ENCODE measurements around the gene SRSF5.
"Not testable (repeated sequence)": the region's sequence is repeated elsewhere in the genome, so short reads cannot be mapped to it uniquely, and the experiment has no call there.

SRSF5 gene

DNA sequence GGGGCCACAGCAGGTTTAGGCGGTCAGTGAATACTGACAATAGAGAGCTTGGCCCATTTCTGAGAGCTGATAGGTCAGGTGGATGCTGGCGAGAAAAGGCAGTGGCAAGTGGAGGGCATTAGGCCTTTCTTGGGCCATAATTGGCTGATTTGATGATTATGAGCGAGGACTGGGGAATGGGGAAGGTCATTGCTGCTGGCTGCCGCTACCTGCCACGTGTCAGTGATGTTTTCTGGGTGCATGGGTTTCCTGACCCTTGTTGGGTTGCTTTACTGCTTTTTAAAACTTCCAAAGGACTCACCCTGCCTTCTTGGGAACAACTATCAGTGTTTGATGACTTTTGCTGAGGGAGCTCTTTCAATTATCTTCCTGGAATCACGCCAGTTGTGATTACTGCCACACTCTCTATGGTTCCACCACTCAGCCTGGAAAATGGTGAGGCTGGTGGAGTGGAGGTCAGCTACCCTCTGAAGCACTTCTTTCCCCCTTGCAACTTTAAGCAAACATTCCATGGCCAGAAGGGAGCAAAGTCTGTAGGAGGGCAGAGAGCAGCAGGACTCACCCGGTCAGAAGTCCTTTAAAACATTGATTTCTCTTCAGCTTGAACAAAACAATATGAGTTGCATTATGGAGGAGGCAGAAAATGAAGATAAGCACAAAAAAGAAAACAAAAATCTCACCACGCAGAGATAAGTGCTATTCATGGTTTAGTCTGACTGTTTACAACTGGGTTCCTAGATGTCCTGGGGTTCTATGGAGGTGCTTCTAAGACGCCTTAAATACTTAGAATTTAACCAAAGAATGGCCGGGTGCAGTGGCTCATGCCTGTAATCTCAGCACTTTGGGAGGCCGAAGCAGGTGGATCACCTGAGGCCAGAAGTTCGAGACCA is 42.2 kb downstream of the SRSF5 start:
- H3K36me3 ChIP-seq (ENCODE audit: control insufficient read depth, insufficient read depth, low read length) = no peaks in the 10 kb centered on the region
- no peak overlapping the region for H3K9ac ChIP-seq (ENCODE audit: low read length)
- no peaks in the 10 kb centered on the region for H3K27me3 ChIP-seq (ENCODE audit: control insufficient read depth, insufficient read depth, low read length)
- no peak overlapping the region for H3K4me3 ChIP-seq (ENCODE audit: low read depth, low read length)
- H3K27ac ChIP-seq (ENCODE audit: low read depth, low read length) = no peak overlapping the region
- no peaks in the 10 kb centered on the region for H3K4me1 ChIP-seq (ENCODE audit: control insufficient read depth, insufficient read depth, low read length)
- H3K9me3 ChIP-seq (ENCODE audit: control insufficient read depth, insufficient read depth, low read depth, low read length) = no peaks in the 10 kb centered on the region

GRCh38 chr14:69811227-69811867 is 44.4 kb downstream of the SRSF5 start:
- Histone ChIP-seq H3K9ac (ENCODE audit: low read length) (no peak overlapping the region), H3K36me3 (ENCODE audit: control insufficient read depth, insufficient read depth, low read length) (no peaks in the 10 kb centered on the region), H3K27me3 (ENCODE audit: control insufficient read depth, insufficient read depth, low read length) (no peaks in the 10 kb centered on the region), H3K9me3 (ENCODE audit: control insufficient read depth, insufficient read depth, low read depth, low read length) (no peaks in the 10 kb centered on the region), H3K4me3 (ENCODE audit: low read depth, low read length) (no peak overlapping the region), H3K27ac (ENCODE audit: low read depth, low read length) (no peak overlapping the region), H3K4me1 (ENCODE audit: control insufficient read depth, insufficient read depth, low read length) (no peaks in the 10 kb centered on the region)

- no peaks in the 10 kb centered on the region for H3K36me3 ChIP-seq (ENCODE audit: control insufficient read depth, insufficient read depth, low read length)
- H3K4me1 ChIP-seq (ENCODE audit: control insufficient read depth, insufficient read depth, low read length) = no peaks in the 10 kb centered on the region
- H3K4me3 ChIP-seq (ENCODE audit: low read depth, low read length) = no peak overlapping the region
- H3K27me3 ChIP-seq (ENCODE audit: control insufficient read depth, insufficient read depth, low read length) = no peaks in the 10 kb centered on the region
- no peaks in the 10 kb centered on the region for H3K9me3 ChIP-seq (ENCODE audit: control insufficient read depth, insufficient read depth, low read depth, low read length)
- H3K27ac ChIP-seq (ENCODE audit: low read depth, low read length) = no peak overlapping the region
- H3K9ac ChIP-seq (ENCODE audit: low read length) = no peak overlapping the region
Observed at GRCh38 chr14:69811868-69812252, 44.9 kb downstream of the SRSF5 start.

DNA sequence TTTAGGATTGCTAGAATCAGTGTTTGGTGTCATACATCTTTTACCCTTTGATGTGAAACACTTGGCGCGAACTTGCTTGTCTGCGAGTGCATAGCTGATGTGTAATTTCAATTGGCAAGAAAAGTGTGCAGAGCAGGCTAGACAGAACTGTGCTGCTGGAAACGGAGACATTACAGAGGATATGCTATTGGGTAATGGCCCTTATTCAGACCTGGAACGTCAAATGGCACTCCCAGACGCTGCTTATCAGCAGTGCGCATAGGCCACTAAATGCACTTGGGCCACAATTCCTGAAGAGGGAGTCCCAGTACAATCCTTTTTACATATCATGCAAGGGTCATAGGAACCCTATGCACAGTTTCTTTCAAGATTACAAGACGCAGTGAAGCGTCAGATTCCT is 45.8 kb downstream of the SRSF5 start:
- Histone ChIP-seq H3K27me3 (ENCODE audit: control insufficient read depth, insufficient read depth, low read length) (no peaks in the 10 kb centered on the region), H3K9ac (ENCODE audit: low read length) (no peak overlapping the region), H3K27ac (ENCODE audit: low read depth, low read length) (no peak overlapping the region), H3K4me3 (ENCODE audit: low read depth, low read length) (no peak overlapping the region), H3K36me3 (ENCODE audit: control insufficient read depth, insufficient read depth, low read length) (no peaks in the 10 kb centered on the region), H3K9me3 (ENCODE audit: control insufficient read depth, insufficient read depth, low read depth, low read length) (no peaks in the 10 kb centered on the region), H3K4me1 (ENCODE audit: control insufficient read depth, insufficient read depth, low read length) (no peaks in the 10 kb centered on the region)

GRCh38 chr14:69813346-69813745 is 46.4 kb downstream of the SRSF5 start:
- H3K9ac ChIP-seq (ENCODE audit: low read length); H3K27me3 ChIP-seq (ENCODE audit: control insufficient read depth, insufficient read depth, low read length); H3K4me1 ChIP-seq (ENCODE audit: control insufficient read depth, insufficient read depth, low read length); H3K27ac ChIP-seq (ENCODE audit: low read depth, low read length); H3K36me3 ChIP-seq (ENCODE audit: control insufficient read depth, insufficient read depth, low read length); H3K4me3 ChIP-seq (ENCODE audit: low read depth, low read length); H3K9me3 ChIP-seq (ENCODE audit: control insufficient read depth, insufficient read depth, low read depth, low read length): not testable (repeated sequence)

- Histone ChIP-seq H3K4me3 (ENCODE audit: low read depth, low read length) (no peak overlapping the region), H3K27ac (ENCODE audit: low read depth, low read length) (no peak overlapping the region), H3K36me3 (ENCODE audit: control insufficient read depth, insufficient read depth, low read length) (no peaks in the 10 kb centered on the region), H3K9me3 (ENCODE audit: control insufficient read depth, insufficient read depth, low read depth, low read length) (no peaks in the 10 kb centered on the region), H3K27me3 (ENCODE audit: control insufficient read depth, insufficient read depth, low read length) (0 out of 2 replicates have a peak, but pooled peaks cover 2% of the 10 kb centered on the region), H3K9ac (ENCODE audit: low read length) (no peak overlapping the region), H3K4me1 (ENCODE audit: control insufficient read depth, insufficient read depth, low read length) (no peaks in the 10 kb centered on the region)
Observed at GRCh38 chr14:69814397-69814796, 47.5 kb downstream of the SRSF5 start.

- H3K27me3 ChIP-seq (ENCODE audit: control insufficient read depth, insufficient read depth, low read length) = 0 out of 2 replicates have a peak, but pooled peaks cover 2% of the 10 kb centered on the region
- H3K36me3 ChIP-seq (ENCODE audit: control insufficient read depth, insufficient read depth, low read length) = no peaks in the 10 kb centered on the region
- no peaks in the 10 kb centered on the region for H3K9me3 ChIP-seq (ENCODE audit: control insufficient read depth, insufficient read depth, low read depth, low read length)
- H3K27ac ChIP-seq (ENCODE audit: low read depth, low read length) = no peak overlapping the region
- H3K9ac ChIP-seq (ENCODE audit: low read length) = no peak overlapping the region
- no peak overlapping the region for H3K4me3 ChIP-seq (ENCODE audit: low read depth, low read length)
- no peaks in the 10 kb centered on the region for H3K4me1 ChIP-seq (ENCODE audit: control insufficient read depth, insufficient read depth, low read length)
Observed at GRCh38 chr14:69815556-69815955, 48.6 kb downstream of the SRSF5 start.

GRCh38 chr14:69816216-69816615 is 49.3 kb downstream of the SRSF5 start:
- H3K27ac ChIP-seq (ENCODE audit: low read depth, low read length) = no peak overlapping the region
- H3K9me3 ChIP-seq (ENCODE audit: control insufficient read depth, insufficient read depth, low read depth, low read length) = no peaks in the 10 kb centered on the region
- no peaks in the 10 kb centered on the region for H3K4me1 ChIP-seq (ENCODE audit: control insufficient read depth, insufficient read depth, low read length)
- 0 out of 2 replicates have a peak, but pooled peaks cover 2% of the 10 kb centered on the region for H3K27me3 ChIP-seq (ENCODE audit: control insufficient read depth, insufficient read depth, low read length)
- H3K9ac ChIP-seq (ENCODE audit: low read length) = no peak overlapping the region
- H3K36me3 ChIP-seq (ENCODE audit: control insufficient read depth, insufficient read depth, low read length) = no peaks in the 10 kb centered on the region
- no peak overlapping the region for H3K4me3 ChIP-seq (ENCODE audit: low read depth, low read length)

DNA sequence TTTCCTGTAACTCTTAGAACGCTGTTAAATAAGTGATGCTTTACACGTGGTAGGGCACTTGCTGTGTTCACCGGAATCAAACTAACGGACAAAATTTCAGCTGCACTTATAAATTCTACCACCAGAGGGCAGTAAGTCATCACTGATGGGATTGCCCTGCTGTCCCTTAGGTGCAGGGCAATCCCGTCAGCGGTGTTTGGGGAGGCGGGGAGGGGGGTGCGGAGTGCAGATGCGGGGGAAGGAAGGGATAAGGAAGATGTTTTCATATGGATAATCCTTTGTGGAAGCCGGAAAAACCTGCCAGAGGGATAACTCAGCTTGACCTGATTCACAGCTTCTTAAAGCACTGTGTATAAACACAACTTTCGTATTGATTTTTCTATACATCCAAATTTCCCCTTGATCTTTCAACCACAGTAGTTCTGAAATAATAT is 51.8 kb downstream of the SRSF5 start:
- H3K36me3 ChIP-seq (ENCODE audit: control insufficient read depth, insufficient read depth, low read length) = no peaks in the 10 kb centered on the region
- H3K27me3 ChIP-seq (ENCODE audit: control insufficient read depth, insufficient read depth, low read length) = 0 out of 2 replicates have a peak, but pooled peaks cover 2% of the 10 kb centered on the region

GRCh38 chr14:69819607-69820006 is 52.7 kb downstream of the SRSF5 start:
- H3K36me3 ChIP-seq (ENCODE audit: control insufficient read depth, insufficient read depth, low read length) = no peaks in the 10 kb centered on the region
- H3K9me3 ChIP-seq (ENCODE audit: control insufficient read depth, insufficient read depth, low read depth, low read length) = no peaks in the 10 kb centered on the region
- H3K9ac ChIP-seq (ENCODE audit: low read length) = no peak overlapping the region
- no peak overlapping the region for H3K27ac ChIP-seq (ENCODE audit: low read depth, low read length)
- H3K4me3 ChIP-seq (ENCODE audit: low read depth, low read length) = no peak overlapping the region
- no peaks in the 10 kb centered on the region for H3K4me1 ChIP-seq (ENCODE audit: control insufficient read depth, insufficient read depth, low read length)
- 0 out of 2 replicates have a peak, but pooled peaks cover 2% of the 10 kb centered on the region for H3K27me3 ChIP-seq (ENCODE audit: control insufficient read depth, insufficient read depth, low read length)

More for the DNA sequence above, 51.8 kb downstream of the SRSF5 start:
- Histone ChIP-seq H3K9me3 (ENCODE audit: control insufficient read depth, insufficient read depth, low read depth, low read length) (no peaks in the 10 kb centered on the region), H3K4me1 (ENCODE audit: control insufficient read depth, insufficient read depth, low read length) (no peaks in the 10 kb centered on the region), H3K9ac (ENCODE audit: low read length) (no peak overlapping the region), H3K4me3 (ENCODE audit: low read depth, low read length) (no peak overlapping the region), H3K27ac (ENCODE audit: low read depth, low read length) (no peak overlapping the region)

DNA sequence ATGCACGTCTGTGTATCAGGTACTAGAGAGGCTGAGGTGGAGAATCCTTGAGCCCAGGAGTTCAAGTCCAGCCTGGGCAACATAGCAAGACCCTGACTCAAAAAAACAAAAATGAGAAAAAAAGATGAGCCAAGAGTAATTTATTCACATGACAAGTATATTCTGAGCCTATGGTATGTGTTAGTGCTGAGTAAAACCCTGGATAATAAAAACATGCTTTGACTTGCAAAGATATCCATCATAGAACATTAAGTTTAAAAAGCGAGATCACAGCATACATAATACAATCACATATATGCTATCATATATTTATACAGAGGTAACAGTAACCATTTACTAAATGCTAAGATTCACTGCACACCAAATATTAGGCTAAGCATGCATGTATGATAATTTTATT is 54.0 kb downstream of the SRSF5 start:
- Histone ChIP-seq H3K27ac (ENCODE audit: low read depth, low read length) (no peak overlapping the region), H3K4me1 (ENCODE audit: control insufficient read depth, insufficient read depth, low read length) (no peaks in the 10 kb centered on the region), H3K4me3 (ENCODE audit: low read depth, low read length) (no peak overlapping the region), H3K27me3 (ENCODE audit: control insufficient read depth, insufficient read depth, low read length) (0 out of 2 replicates have a peak, but pooled peaks cover 2% of the 10 kb centered on the region), H3K36me3 (ENCODE audit: control insufficient read depth, insufficient read depth, low read length) (no peaks in the 10 kb centered on the region), H3K9ac (ENCODE audit: low read length) (no peak overlapping the region), H3K9me3 (ENCODE audit: control insufficient read depth, insufficient read depth, low read depth, low read length) (no peaks in the 10 kb centered on the region)

Measured in HUES6 (cell line).